Middle frontal gyrus (tissue), 1 donor: ENCODE measurements around the gene LAMA4.

Experiments used
- DNase-seq: peaks from one replicate; pipeline ENCODE4 v3.0.0-alpha.2; 2015; ENCODE audit warnings: low spot score; ENCODE audit errors: extremely low spot score

LAMA4 gene

GRCh38 chr6:112100561-112100960, 153.8 kb downstream of the LAMA4 start:
- no peak for DNase-seq

- DNase-seq, result no peak
These were observed 157.5 kb downstream of the LAMA4 start for GRCh38 chr6:112096901-112097300.

- DNase-seq, result no peak
These were observed 166.5 kb downstream of the LAMA4 start for GRCh38 chr6:112087916-112088315.

GRCh38 chr6:112087136-112087911, 167.0 kb downstream of the LAMA4 start, which contains the start of the genes FAM229B and TUBE1:
TSS of gene FAM229B (plus strand) at chr6:112087591. CDS start at chr6:112099284, 11,693 bp downstream.
TSS of gene TUBE1 (minus strand) at chr6:112087482. CDS start at chr6:112087434, 48 bp downstream.
- peak; percentile 87 for DNase-seq

- no peak for DNase-seq
These were observed 167.6 kb downstream of the LAMA4 start for GRCh38 chr6:112086744-112087135.

GRCh38 chr6:112085286-112086065, 168.9 kb downstream of the LAMA4 start:
- no peak for DNase-seq

GRCh38 chr6:112081569-112081968, 172.8 kb downstream of the LAMA4 start:
- DNase-seq, result no peak

- DNase-seq, result no peak
These were observed 187.8 kb downstream of the LAMA4 start for GRCh38 chr6:112066606-112067005.

- DNase-seq, result no peak
These were observed 188.9 kb downstream of the LAMA4 start for GRCh38 chr6:112065426-112065986.

GRCh38 chr6:112062966-112063365, 191.4 kb downstream of the LAMA4 start:
- no peak for DNase-seq

- no peak for DNase-seq
These were observed 192.8 kb downstream of the LAMA4 start for GRCh38 chr6:112061605-112062004.
